ENCODE results near the gene UGT3A1.

The UGT3A1 gene

DNA sequence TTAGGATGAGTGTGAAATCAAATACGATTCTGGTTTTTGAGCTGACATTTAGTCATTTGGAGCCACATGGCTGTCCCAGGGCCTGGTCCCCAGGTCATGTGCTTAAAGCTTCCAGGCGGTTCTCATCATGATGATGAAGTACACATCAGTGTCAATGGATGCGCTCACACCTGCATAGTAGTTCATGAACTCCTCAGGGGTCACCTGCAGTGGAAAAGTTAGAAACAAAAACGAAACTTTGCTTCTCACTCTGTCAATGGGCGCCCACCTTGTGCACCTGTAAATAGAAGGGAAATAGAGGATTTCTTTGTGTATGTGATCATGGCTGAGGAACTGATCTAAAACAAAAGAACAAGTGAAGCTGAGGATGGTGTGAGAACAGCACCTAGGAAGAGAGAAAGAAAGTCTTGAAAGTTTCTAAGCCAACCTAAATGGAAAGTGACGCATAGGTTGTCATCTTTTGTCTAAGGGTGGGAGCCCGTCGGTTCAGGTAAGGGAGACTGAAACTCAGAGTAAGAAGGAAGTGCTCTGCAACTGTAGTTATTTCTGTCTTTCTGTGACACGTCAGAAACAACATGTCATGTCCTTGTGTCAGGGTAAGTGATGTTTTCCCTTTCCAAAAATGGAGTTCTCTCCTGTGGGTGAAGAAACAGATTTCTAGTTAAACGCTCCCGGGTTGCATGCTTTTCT lies 86.6 kb downstream of the UGT3A1 start:
- no peaks in the 10 kb centered on the region for H3K36me3 Mint-ChIP-seq (ENCODE audit: low read depth)
- H3K27me3 Mint-ChIP-seq: no peaks in the 10 kb centered on the region
- no peaks in the 10 kb centered on the region for H3K9me3 Mint-ChIP-seq
- H3K27ac Mint-ChIP-seq: peak overlapping the region; percentile 96
- H3K4me3 Mint-ChIP-seq: peak overlapping the region; percentile 58
- H3K4me1 Mint-ChIP-seq (ENCODE audit: low read depth): peaks cover 99% of the 10 kb centered on the region

DNA sequence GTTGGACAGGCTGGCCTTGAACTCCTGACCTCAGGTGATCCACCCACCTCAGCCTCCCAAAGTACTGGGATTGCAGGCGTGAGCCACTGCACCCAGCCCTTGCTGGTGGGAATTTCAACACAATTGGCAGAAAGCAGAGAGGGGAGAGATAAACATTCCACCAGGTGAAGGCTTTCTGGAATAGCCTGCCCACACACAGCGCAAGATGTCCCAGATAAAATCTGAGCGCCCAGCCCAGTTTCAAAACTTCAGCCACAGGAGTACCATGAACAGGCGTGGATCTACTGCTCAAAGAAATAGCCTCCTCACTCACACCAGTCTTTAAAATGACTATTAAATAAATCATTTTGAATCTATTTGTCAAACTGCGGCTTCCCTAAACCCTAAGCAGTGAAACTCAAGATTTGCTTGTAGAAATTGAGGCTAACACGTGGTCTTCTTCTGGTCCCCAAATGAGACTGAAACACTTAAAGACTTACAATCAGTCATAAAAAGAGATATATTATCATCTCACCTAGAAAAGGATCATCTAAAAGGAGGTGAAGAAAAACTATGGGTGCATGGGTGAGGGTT lies 87.5 kb downstream of the UGT3A1 start:
- H3K4me1 Mint-ChIP-seq (ENCODE audit: low read depth): peaks cover 99% of the 10 kb centered on the region
- H3K27ac Mint-ChIP-seq: peak overlapping the region; percentile 96
- H3K4me3 Mint-ChIP-seq: peak overlapping the region; percentile 58
- H3K27me3 Mint-ChIP-seq: no peaks in the 10 kb centered on the region
- no peaks in the 10 kb centered on the region for H3K9me3 Mint-ChIP-seq
- no peaks in the 10 kb centered on the region for H3K36me3 Mint-ChIP-seq (ENCODE audit: low read depth)

DNA sequence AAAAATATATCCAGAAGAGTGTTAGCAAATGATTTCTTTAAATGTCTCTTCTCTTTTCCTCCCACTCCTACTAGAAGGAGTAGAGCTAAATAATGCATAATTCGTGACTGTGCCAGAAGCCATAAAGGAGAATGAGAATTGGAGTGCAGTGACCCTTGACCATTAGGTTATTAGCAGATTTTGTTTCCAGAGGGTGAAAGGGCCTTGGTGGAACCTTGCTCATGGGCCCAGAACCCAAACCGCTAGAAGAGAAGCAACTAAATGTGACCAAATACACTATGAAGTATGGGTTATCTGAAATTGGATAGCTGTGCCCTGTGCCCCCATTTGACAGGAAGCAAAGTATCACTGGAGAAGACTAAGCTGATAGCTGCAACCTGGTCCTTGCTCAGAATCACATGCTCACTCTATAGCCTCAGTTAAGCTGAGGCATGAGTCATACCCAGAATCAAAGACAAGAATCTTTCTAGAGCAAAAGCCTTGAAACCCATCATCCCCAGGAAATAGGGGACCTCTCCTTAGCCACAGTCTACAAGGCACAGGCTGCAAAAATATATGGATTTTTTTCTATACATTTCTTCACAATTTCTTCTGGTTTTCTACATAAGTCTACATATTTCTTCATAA lies 89.0 kb downstream of the UGT3A1 start:
- H3K27ac Mint-ChIP-seq: peak overlapping the region; percentile 56
- no peaks in the 10 kb centered on the region for H3K9me3 Mint-ChIP-seq
- H3K4me1 Mint-ChIP-seq (ENCODE audit: low read depth): peaks cover 90% of the 10 kb centered on the region
- no peaks in the 10 kb centered on the region for H3K27me3 Mint-ChIP-seq
- no peaks in the 10 kb centered on the region for H3K36me3 Mint-ChIP-seq (ENCODE audit: low read depth)
- no peak overlapping the region for H3K4me3 Mint-ChIP-seq
